GOT3 (cell line): Measurements from ENCODE around the gene MYO18B.

Source experiments
- DNase-seq: peaks from one replicate; lab custom pipeline; 2025; ENCODE audit warnings: mixed read lengths; lab: John Stamatoyannopoulos, UW

The MYO18B gene

GRCh38 chr22:25900880-25901279 lies 158.9 kb downstream of the MYO18B start:
- no peak for DNase-seq

DNA sequence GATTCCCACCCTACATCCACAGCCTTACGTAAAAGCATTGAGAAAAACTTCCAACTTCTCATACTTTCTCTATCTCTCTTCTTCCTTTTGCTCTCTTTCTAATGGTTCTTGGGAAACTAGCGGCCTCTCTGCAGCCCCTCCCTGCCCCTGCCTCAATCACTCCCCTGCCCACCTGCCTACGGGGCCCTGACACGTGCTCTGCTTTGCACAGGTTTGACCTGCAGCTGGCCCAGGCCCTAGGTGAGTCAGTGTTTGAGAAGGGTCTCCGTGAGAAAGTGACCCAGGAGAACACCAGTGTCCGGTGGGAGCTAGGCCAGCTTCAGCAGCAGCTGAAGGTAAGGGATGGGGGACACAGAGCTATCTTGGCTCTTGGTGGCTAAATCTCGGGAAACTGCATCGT lies 160.4 kb downstream of the MYO18B start:
- no peak for DNase-seq

- no peak for DNase-seq
Measured at GRCh38 chr22:25903294-25903693, 161.3 kb downstream of the MYO18B start.

GRCh38 chr22:25908212-25908611 lies 166.2 kb downstream of the MYO18B start:
- DNase-seq: no peak

DNA sequence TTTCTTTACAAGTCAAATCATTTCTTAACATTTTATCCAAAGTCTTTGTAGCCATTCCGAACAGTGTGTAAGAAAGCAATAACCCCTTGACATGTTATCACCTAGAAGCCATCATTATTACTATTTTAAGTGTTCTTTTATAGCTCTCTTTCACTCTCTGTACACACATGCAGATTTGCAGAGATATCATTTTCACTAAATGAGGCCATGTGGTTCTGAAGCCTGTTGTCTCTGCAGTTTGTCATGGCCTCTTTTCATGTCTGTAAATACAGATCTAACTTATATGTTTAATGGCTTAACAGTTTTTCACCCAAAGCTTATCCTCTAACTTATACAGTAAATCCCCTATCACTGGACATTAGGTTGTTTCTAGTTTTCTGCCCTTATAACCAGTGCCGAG lies 166.8 kb downstream of the MYO18B start:
- no peak for DNase-seq

- no peak for DNase-seq
Measured at GRCh38 chr22:25909614-25910387, 167.8 kb downstream of the MYO18B start.

DNA sequence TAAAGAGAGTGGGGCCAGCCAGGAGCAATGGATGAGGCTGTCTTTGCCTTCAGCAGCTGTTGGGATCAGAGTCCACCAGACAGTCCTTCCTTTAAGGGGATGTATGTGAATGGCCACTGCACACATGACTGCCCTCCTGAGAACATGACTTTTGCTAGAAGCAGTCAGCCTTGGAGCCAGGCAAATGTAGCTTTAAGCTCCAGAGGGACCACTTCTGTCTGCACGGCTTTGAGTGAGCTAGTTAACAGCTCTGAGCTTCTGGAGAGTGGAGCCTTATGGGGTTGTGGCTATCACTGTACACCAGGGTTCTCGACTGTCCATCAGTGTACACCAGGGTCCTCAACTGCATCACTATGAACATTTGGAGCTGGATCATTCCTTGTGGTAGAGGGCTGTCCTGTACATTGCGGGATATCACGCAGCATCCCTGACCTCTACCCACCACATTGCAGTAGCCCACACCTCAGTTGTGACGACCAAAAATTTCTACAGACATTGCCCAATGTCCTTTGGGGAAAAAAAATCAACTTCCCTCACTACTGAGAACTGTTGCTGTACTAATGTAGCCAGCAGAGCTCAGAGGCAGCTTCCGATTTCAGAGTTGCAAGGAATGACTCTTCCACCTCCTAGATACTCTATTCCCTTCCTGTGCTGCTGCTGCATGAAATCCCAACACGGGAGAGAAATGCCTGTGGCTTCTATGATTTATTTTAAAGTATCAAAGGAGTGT lies 169.4 kb downstream of the MYO18B start:
- no peak for DNase-seq

GRCh38 chr22:25919452-25919851 lies 177.5 kb downstream of the MYO18B start:
- DNase-seq: no peak

- DNase-seq: no peak
Measured at GRCh38 chr22:25922141-25922540, 180.2 kb downstream of the MYO18B start.

DNA sequence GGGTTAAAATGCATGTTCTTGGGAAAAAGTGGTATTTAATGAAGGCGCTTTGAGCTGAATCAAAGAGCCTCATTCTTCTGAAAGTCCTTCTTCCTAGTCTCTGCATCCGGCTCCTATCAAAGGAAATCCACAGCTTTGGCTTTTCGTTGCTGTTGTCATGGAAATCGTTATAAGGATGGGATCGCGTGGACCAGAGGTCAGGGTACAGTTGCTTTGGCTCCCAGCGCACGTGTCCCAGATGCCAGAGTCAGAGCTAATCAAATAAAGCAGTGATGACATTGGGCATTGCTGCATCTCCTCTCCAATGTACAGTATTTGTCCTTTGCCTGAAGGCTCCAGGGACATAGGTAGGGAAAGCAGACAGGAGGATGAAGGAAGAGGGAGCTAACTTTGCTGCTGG lies 181.9 kb downstream of the MYO18B start:
- no peak for DNase-seq

DNA sequence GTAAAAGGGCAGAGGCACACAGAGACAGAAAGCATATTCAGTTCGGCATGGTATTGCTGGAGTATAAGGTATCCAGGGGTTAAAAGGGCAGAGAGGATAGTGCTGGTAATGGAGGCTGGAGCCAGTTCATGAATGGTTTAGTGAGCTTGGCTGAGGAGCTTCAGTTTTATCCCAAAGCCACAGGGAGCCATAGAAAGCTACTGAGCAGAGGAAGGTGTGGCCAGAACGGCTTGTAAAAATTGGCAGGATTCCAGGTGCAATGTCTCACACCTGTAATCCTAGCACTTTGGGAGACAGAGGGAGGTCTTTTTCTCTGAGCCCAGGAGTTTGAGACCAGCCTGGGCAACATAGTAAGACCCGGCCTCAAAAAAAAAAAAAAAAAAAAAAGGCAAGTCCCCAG lies 186.1 kb downstream of the MYO18B start:
- no peak for DNase-seq

DNA sequence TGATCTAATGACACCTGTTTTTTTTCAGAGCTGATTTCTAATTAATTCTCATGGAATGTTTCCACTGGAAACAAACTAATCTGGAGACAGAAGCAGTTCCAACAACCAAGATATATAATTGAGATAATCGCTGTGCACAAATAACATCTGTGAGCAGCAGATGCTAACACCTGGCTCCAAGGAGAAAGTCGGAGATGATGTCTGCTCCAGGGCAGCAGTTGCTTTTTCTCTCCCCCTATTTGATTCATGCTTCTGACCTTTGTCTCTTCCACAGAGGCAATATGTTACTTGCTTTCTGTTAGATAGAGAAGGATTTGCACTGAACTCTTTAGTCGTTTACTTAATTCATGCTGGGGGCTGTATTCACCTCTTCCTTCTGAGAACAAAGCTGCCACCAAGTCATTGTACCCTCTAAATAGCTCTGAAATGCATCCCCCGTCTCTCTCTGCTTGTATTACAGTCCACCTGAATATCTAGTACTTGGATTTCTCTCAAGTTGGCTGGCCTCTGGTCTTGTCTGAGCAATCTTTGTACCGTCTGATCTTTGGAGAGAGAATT lies 187.4 kb downstream of the MYO18B start:
- DNase-seq: no peak

GRCh38 chr22:25930083-25930482 lies 188.1 kb downstream of the MYO18B start:
- DNase-seq: no peak

DNA sequence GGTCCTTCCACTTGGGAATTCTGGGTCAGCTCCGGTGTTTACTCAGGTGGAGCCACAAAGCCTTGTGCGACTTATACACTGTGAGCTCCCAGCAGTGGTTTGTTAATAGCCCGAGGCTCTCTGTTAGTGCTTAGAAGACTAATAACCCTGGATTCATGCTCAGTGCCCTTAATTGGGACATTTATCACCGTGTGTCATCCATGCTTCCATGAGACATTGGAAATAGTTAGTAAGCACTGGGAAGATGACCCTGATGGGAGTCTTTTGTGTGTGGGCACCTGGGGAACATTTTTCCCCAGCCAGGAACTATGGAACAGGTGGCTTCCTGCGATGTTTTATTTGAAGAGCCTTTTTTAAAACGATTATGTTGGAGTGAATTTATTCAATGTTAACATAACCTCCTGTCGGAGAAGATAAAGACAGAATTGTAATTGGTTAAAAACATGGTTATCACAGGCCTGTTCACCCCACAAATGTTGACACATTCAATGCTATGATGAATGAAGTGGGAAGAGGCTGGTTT lies 188.9 kb downstream of the MYO18B start:
- no peak for DNase-seq

- no peak for DNase-seq
Measured at GRCh38 chr22:25933158-25933788, 191.3 kb downstream of the MYO18B start.

DNA sequence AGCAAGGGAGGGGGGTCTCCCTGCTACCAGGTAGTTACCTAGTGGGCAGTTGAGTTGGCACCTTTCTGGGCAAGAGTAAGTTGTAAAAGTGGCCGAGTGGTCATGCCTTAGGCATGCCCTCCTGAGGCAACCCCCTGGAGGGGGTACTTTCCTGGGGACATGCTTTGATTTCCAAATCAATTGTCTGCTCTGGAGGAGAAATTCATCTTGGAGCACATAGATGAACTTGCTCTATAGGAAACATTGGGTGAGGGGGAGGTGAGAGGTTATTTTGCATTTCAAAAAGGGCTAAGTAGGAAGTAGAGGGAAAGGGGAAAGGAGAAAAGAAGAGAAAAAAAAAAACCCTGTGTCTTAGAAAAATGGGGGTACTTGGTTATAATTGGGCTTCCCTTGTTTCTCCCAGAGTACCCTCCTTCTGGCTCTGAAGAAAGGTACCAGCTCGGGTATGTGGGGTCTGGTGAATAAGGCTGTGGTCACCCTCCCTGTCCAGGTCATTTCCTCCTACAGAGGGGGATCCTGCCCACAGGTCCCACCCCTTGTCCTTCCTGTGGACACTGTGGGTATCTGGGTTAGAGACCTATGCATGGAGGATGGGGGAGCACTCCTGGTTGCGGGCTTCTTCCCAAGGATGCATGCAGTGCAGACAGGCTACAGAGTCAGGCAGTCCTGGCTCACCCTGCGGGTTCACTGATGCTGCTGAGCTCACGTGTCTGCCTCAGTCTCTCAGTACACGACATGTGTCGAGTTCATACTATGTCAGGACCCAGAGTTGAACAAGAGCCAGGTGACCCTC lies 193.5 kb downstream of the MYO18B start:
- no peak for DNase-seq

DNA sequence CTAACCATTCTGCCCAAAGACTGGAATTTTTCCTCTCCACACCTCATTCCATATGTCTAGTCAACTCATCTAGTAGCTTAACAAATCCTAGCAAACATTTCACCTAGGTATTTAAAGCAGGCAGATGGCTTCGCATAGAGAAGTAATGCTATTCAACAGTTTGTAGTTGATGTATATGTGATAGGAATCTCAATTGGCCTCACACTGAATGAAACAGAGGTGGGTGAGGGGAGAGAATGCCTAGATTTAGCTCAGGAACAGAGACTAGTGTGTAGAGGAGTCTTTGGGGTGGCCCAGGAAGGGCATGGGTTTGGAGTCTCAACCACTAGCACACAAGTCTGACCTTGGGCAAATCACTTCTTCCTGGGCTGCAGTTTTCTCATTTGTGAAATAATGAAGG lies 196.2 kb downstream of the MYO18B start:
- DNase-seq: no peak

DNA sequence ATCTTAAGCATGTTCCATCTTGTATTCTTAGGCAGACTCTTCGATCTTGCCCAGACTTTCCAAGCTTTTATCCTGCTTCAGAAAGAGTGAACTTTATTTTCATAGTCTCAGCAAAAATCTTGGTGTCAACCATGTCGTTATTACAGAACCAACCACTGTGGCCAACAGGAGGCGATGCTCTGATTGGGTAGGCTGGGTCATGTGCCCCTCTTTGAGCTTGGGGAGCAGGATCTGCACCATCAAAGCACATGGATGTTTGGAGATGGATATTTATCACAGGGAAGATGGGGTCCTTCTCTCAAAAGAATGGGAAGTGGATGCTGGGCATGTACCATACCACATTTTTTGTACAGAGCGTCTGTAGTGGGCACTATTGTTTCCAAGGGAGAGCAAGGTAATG lies 197.4 kb downstream of the MYO18B start:
- no peak for DNase-seq

- DNase-seq: no peak
Measured at GRCh38 chr22:25940479-25940878, 198.5 kb downstream of the MYO18B start.

GRCh38 chr22:25941365-25941960 lies 199.5 kb downstream of the MYO18B start:
- DNase-seq: no peak

DNA sequence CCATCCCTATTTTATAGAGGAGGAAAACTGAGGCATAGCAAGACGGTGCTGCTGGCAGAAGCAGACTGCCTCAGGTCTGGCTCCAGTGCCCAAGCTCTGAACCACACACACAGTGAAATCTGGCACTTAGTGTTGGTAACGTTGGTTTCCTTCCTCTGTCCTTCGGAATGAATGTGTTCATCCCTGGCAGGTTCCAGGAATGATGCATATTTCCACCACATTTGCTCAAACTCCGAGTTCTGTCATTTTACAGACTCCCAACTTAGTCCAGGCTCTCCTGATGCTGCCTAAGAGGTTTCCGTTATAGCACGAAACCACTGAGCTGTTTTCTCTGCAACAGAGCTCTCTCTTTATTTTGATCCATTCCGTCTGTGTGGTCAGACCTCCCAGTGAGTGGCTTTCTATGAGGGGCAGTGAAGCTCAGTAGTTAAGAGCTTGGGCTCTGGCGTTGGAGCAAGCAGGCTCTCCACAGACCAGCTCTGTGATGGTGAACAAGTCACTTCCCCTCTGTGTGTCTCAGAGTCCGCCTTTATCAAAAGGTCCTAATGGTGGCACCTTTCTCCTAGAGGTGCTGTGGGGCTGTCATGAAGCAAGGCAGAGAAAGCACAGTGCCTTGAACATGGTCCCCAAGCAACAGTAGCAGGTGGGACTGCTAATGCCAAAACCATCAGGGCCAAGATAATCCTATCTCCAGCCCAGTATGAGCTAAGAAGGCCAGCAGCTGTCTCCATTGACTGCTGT lies 200.3 kb downstream of the MYO18B start:
- DNase-seq: no peak
